Panc1 (cell line): ENCODE results near the gene HK3. TPM values are rescaled to one million over a fixed set of nuclear protein-coding genes. Genes with fewer than 3 reads are reported as not detected.

Experiments
- ATAC-seq: fragments of 200-7000 bp; cut with Tn5 transposase; 2 replicates; pipeline ENCODE4 v1.9.1; 2020; ENCODE audit warnings: mild to moderate bottlenecking, moderate library complexity
- BruUV-seq: library from RNA; stranded (reverse); fragments of 400-500 nt; replicated peaks from 2 replicates; lab custom pipeline; 2021; lab: Mats Ljungman, UMichigan
- CTCF ChIA-PET: fragments of 300-600 bp; sonication (Branson Sonifier 250); formaldehyde crosslinking; loops from one replicate; lab custom pipeline; 2022; ENCODE audit warnings: antibody characterized with exemption; lab: Charles Lee
- POLR2A ChIA-PET: fragments of 300-600 bp; sonication (Branson Sonifier 250); formaldehyde crosslinking; loops from one replicate; lab custom pipeline; 2022; ENCODE audit warnings: antibody characterized with exemption; lab: Charles Lee
- DNase-seq: peaks from one replicate; pipeline ENCODE4 v3.0.0-alpha.2; 2010; ENCODE audit warnings: low read depth, low spot score
- H3K27ac ChIP-seq: 2 replicates; pipeline ENCODE4 v1.5.1; 2011; ENCODE audit warnings: mild to moderate bottlenecking, low read length, inconsistent platforms
- H3K27me3 ChIP-seq: fragments of 200-500 bp; sonication (Bioruptor generic); 2 replicates; pipeline ENCODE4 v1.6.0; 2014; ENCODE audit warnings: low read length, inconsistent platforms; ENCODE audit not compliant: control insufficient read depth, insufficient read depth
- H3K36me3 ChIP-seq: fragments of 200-500 bp; sonication (Bioruptor generic); 2 replicates; pipeline ENCODE4 v1.5.1; 2014; ENCODE audit warnings: inconsistent platforms, mild to moderate bottlenecking, low read length, moderate library complexity; ENCODE audit not compliant: control insufficient read depth, insufficient read depth
- H3K4me1 ChIP-seq: 2 replicates; pipeline ENCODE4 v1.5.1; 2011; ENCODE audit warnings: inconsistent platforms, mild to moderate bottlenecking, low read length, moderate library complexity; ENCODE audit not compliant: control insufficient read depth, insufficient read depth
- H3K4me3 ChIP-seq, 2 experiments: 2 replicates each; pipeline ENCODE4 v1.5.1; 2011 to 2012; ENCODE audit warnings: low read depth in 2 of 2, low read length in 2 of 2, mild to moderate bottlenecking in 2 of 2, inconsistent platforms in 1 of 2, moderate library complexity in 1 of 2
- H3K9me3 ChIP-seq: fragments of 200-500 bp; sonication (Bioruptor generic); 2 replicates; pipeline ENCODE4 v1.5.1; 2014; ENCODE audit warnings: low read depth, mild to moderate bottlenecking, inconsistent platforms, low read length, moderate library complexity; ENCODE audit not compliant: control insufficient read depth, insufficient read depth
- CTCF ChIP-seq: fragments of 450-650 bp; IDR thresholded peaks from 2 replicates; pipeline ENCODE4 v1.5.1; 2017; ENCODE audit warnings: mild to moderate bottlenecking
- POLR2AphosphoS5 ChIP-seq: IDR thresholded peaks from 2 replicates; pipeline ENCODE4 v1.6.1; 2012; ENCODE audit warnings: mild to moderate bottlenecking, low read depth, low read length, moderate library complexity
- REST ChIP-seq, 2 experiments: IDR thresholded peaks; 2 replicates each; pipeline ENCODE4 v1.6.1; 2011 to 2012; ENCODE audit warnings: low read depth in 2 of 2, control low read depth in 1 of 2, low read length in 1 of 2, mild to moderate bottlenecking in 1 of 2, moderate library complexity in 1 of 2; ENCODE audit not compliant: insufficient read depth in 1 of 2
- SIN3A ChIP-seq: IDR thresholded peaks from 2 replicates; pipeline ENCODE4 v1.6.1; 2012; ENCODE audit warnings: low read depth, mild to moderate bottlenecking, low read length, moderate library complexity, borderline replicate concordance; ENCODE audit not compliant: insufficient read depth
- TCF7L2 ChIP-seq: IDR thresholded peaks from 2 replicates; pipeline ENCODE4 v1.6.1; 2011; ENCODE audit warnings: mild to moderate bottlenecking, low read depth, low read length, inconsistent platforms
- in situ Hi-C: cut with HindIII; loops from 2 replicates; pipeline ENCODE4 v1.10.0; 2016; ENCODE audit warnings: low sequenced_read_pairs, low pct_unique_long_range_greater_than_20kb
- intact Hi-C: fragments of 100-400 bp; cut with micrococcal nuclease; formaldehyde crosslinking; loops from one replicate; pipeline ENCODE4 v1.10.0; 2022; ENCODE audit not compliant: unreplicated experiment
- total RNA-seq: library from RNA; stranded (reverse); gene quantifications from one replicate; pipeline ENCODE4 v1.2.1, GENCODE V29; 2021; ENCODE audit not compliant: unreplicated experiment

Gene HK3
- total RNA-seq, 1 experiment from 2014 or later: not detected

- H3K4me3 ChIP-seq: no peak overlapping the region
- H3K27me3 ChIP-seq: no peaks in the 10 kb centered on the region
- H3K27ac ChIP-seq: no peak overlapping the region
- peaks cover 3% of the 10 kb centered on the region; the same call in 1 of the 2 replicates for H3K4me1 ChIP-seq
- TF ChIP-seq SIN3A: no peak
- no peak for TF ChIP-seq POLR2AphosphoS5
- no peak for TF ChIP-seq REST (IDR thresholded peaks at IDR 0.05; ENCODE audit: insufficient read depth in 1 of 2, low read depth in 2 of 2, low read length in 1 of 2)
- no peak for TF ChIP-seq CTCF
- TF ChIP-seq TCF7L2: no peak
- intact Hi-C loops: no loop called here
- in situ Hi-C loops: no loop called here
- CTCF ChIA-PET: no interaction called here
- DNase-seq: no peak
- H3K9me3 ChIP-seq: no peaks in the 10 kb centered on the region
- POLR2A ChIA-PET: no interaction called here
- H3K36me3 ChIP-seq: no peaks in the 10 kb centered on the region
- BruUV-seq: no TSS peak
- ATAC-seq: no peak
Observed at GRCh38 chr5:176863765-176864098, 35.4 kb downstream of the HK3 start.

- in situ Hi-C loops: no loop called here
- TF ChIP-seq TCF7L2: no peak
- TF ChIP-seq SIN3A: no peak
- TF ChIP-seq REST (IDR thresholded peaks at IDR 0.05; ENCODE audit: insufficient read depth in 1 of 2, low read depth in 2 of 2, low read length in 1 of 2): no peak
- no peak for TF ChIP-seq CTCF
- no peak for TF ChIP-seq POLR2AphosphoS5
- peaks cover 3% of the 10 kb centered on the region; the same call in 1 of the 2 replicates for H3K4me1 ChIP-seq
- no peak overlapping the region for H3K4me3 ChIP-seq
- no TSS peak for BruUV-seq
- no peaks in the 10 kb centered on the region for H3K9me3 ChIP-seq
- CTCF ChIA-PET: no interaction called here
- H3K27me3 ChIP-seq: no peaks in the 10 kb centered on the region
- H3K36me3 ChIP-seq: no peaks in the 10 kb centered on the region
- no peak overlapping the region for H3K27ac ChIP-seq
- POLR2A ChIA-PET: no interaction called here
- ATAC-seq (peak; percentile 33), DNase-seq (no peak)
- intact Hi-C loops: no loop called here
Observed at GRCh38 chr5:176863041-176863764, 35.9 kb downstream of the HK3 start.
